Activated T-helper 17 cell treated with anti-CD3 and anti-CD28 coated beads, Interleukin-2, amount 50 U/mL, for 72 hours (primary cell): ENCODE results near the gene ZDHHC16. TPM values are rescaled to one million over a fixed set of nuclear protein-coding genes. Genes with fewer than 3 reads are reported as not detected.
"Not testable (repeated sequence)": the region's sequence is repeated elsewhere in the genome, so short reads cannot be mapped to it uniquely, and the experiment has no call there.

Experiments used
- ATAC-seq: fragments of 150-1000 bp; cut with Tn5 transposase; replicated peaks from 2 replicates; pipeline ENCODE4 v1.10.0; 2021; ENCODE audit warnings: mild to moderate bottlenecking, moderate library complexity
- H3K27ac Mint-ChIP-seq: one replicate; pipeline ENCODE4 v1.8.0; 2022; ENCODE audit warnings: mixed read lengths
- H3K27me3 Mint-ChIP-seq: one replicate; pipeline ENCODE4 v1.8.0; 2022; ENCODE audit warnings: mixed read lengths
- H3K36me3 Mint-ChIP-seq: one replicate; pipeline ENCODE4 v1.8.0; 2022; ENCODE audit warnings: low read depth, mild to moderate bottlenecking, mixed read lengths
- H3K4me1 Mint-ChIP-seq: one replicate; pipeline ENCODE4 v1.8.0; 2022; ENCODE audit warnings: mixed read lengths
- H3K4me3 Mint-ChIP-seq: one replicate; pipeline ENCODE4 v1.8.0; 2022; ENCODE audit warnings: mild to moderate bottlenecking, mixed read lengths
- H3K9me3 Mint-ChIP-seq: one replicate; pipeline ENCODE4 v1.8.0; 2022; ENCODE audit warnings: mixed read lengths
- total RNA-seq, 2 donors: library from RNA; stranded (reverse); gene quantifications; one replicate each; pipeline ENCODE4 v1.2.3, GENCODE V29; 2022

The ZDHHC16 gene
- total RNA-seq, 2 donors from 2014 or later, result 49.2 to 65.8 TPM

GRCh38 chr10:97454330-97455036, 8.5 kb downstream of the ZDHHC16 start:
- Mint-ChIP-seq H3K27me3 (no peaks in the 10 kb centered on the region), H3K4me3 (peak overlapping the region; percentile 66), H3K9me3 (no peaks in the 10 kb centered on the region), H3K36me3 (peaks cover 91% of the 10 kb centered on the region), H3K27ac (peak overlapping the region; percentile 96), H3K4me1 (peaks cover 34% of the 10 kb centered on the region)
- peak; percentile 78 for ATAC-seq

- Mint-ChIP-seq H3K27ac (peak overlapping the region; percentile 96), H3K9me3 (no peaks in the 10 kb centered on the region), H3K4me3 (no peak overlapping the region), H3K36me3 (peaks cover 97% of the 10 kb centered on the region), H3K27me3 (no peaks in the 10 kb centered on the region), H3K4me1 (peaks cover 25% of the 10 kb centered on the region)
- no peak for ATAC-seq
These were observed 10.2 kb downstream of the ZDHHC16 start for GRCh38 chr10:97456034-97456685.

GRCh38 chr10:97456686-97457065, 10.7 kb downstream of the ZDHHC16 start:
- Mint-ChIP-seq H3K4me3 (no peak overlapping the region), H3K9me3 (no peaks in the 10 kb centered on the region), H3K27me3 (no peaks in the 10 kb centered on the region), H3K4me1 (peaks cover 25% of the 10 kb centered on the region), H3K36me3 (peaks cover 100% of the 10 kb centered on the region), H3K27ac (peak overlapping the region; percentile 73)
- no peak for ATAC-seq

- Mint-ChIP-seq H3K4me3 (no peak overlapping the region), H3K27me3 (no peaks in the 10 kb centered on the region), H3K4me1 (peaks cover 21% of the 10 kb centered on the region), H3K36me3 (peaks cover 100% of the 10 kb centered on the region), H3K27ac (peak overlapping the region; percentile 53), H3K9me3 (no peaks in the 10 kb centered on the region)
- no peak for ATAC-seq
These were observed 13.1 kb downstream of the ZDHHC16 start for GRCh38 chr10:97459111-97459510.

GRCh38 chr10:97459933-97460332, 14.0 kb downstream of the ZDHHC16 start:
- H3K36me3 Mint-ChIP-seq, result peaks cover 100% of the 10 kb centered on the region
- H3K9me3 Mint-ChIP-seq, result no peaks in the 10 kb centered on the region
- no peaks in the 10 kb centered on the region for H3K27me3 Mint-ChIP-seq
- peak overlapping the region; percentile 53 for H3K27ac Mint-ChIP-seq
- ATAC-seq, result no peak
- H3K4me1 Mint-ChIP-seq, result peaks cover 15% of the 10 kb centered on the region
- no peak overlapping the region for H3K4me3 Mint-ChIP-seq

- peaks cover 100% of the 10 kb centered on the region for H3K36me3 Mint-ChIP-seq
- ATAC-seq, result no peak
- H3K4me3 Mint-ChIP-seq, result no peak overlapping the region
These were observed 16.3 kb downstream of the ZDHHC16 start for GRCh38 chr10:97462309-97462708.

GRCh38 chr10:97463363-97464132, 17.6 kb downstream of the ZDHHC16 start:
- peaks cover 7% of the 10 kb centered on the region for H3K4me1 Mint-ChIP-seq
- H3K4me3 Mint-ChIP-seq, result no peak overlapping the region
- H3K27ac Mint-ChIP-seq, result peak overlapping the region; percentile 76
- no peaks in the 10 kb centered on the region for H3K9me3 Mint-ChIP-seq
- H3K36me3 Mint-ChIP-seq, result peaks cover 100% of the 10 kb centered on the region
- ATAC-seq, result peak; percentile 64
- H3K27me3 Mint-ChIP-seq, result no peaks in the 10 kb centered on the region

More at GRCh38 chr10:97462309-97462708, 16.3 kb downstream of the ZDHHC16 start:
- Mint-ChIP-seq H3K27me3 (no peaks in the 10 kb centered on the region), H3K9me3 (no peaks in the 10 kb centered on the region), H3K4me1 (peaks cover 9% of the 10 kb centered on the region), H3K27ac (no peak overlapping the region)

- Mint-ChIP-seq H3K4me3 (no peak overlapping the region), H3K9me3 (no peaks in the 10 kb centered on the region), H3K27me3 (no peaks in the 10 kb centered on the region), H3K36me3 (peaks cover 100% of the 10 kb centered on the region), H3K27ac (peak overlapping the region; percentile 76), H3K4me1 (peaks cover 5% of the 10 kb centered on the region)
- ATAC-seq, result peak; percentile 5
These were observed 18.3 kb downstream of the ZDHHC16 start for GRCh38 chr10:97464226-97464625.

GRCh38 chr10:97465982-97466381, 20.0 kb downstream of the ZDHHC16 start:
- ATAC-seq, result no peak
- Mint-ChIP-seq H3K27me3 (no peaks in the 10 kb centered on the region), H3K9me3 (no peaks in the 10 kb centered on the region), H3K36me3 (peaks cover 100% of the 10 kb centered on the region), H3K27ac (no peak overlapping the region), H3K4me1 (peaks cover 5% of the 10 kb centered on the region), H3K4me3 (no peak overlapping the region)

- no peak for ATAC-seq
- Mint-ChIP-seq H3K4me3 (no peak overlapping the region), H3K36me3 (peaks cover 99% of the 10 kb centered on the region), H3K27me3 (no peaks in the 10 kb centered on the region), H3K4me1 (peaks cover 5% of the 10 kb centered on the region), H3K27ac (no peak overlapping the region), H3K9me3 (no peaks in the 10 kb centered on the region)
These were observed 20.8 kb downstream of the ZDHHC16 start for GRCh38 chr10:97466755-97467154.

- no peak for ATAC-seq
- peaks cover 99% of the 10 kb centered on the region for H3K36me3 Mint-ChIP-seq
- no peak overlapping the region for H3K4me3 Mint-ChIP-seq
- peak overlapping the region; percentile 20 for H3K27ac Mint-ChIP-seq
- no peaks in the 10 kb centered on the region for H3K9me3 Mint-ChIP-seq
- H3K27me3 Mint-ChIP-seq, result no peaks in the 10 kb centered on the region
- peaks cover 5% of the 10 kb centered on the region for H3K4me1 Mint-ChIP-seq
These were observed 22.2 kb downstream of the ZDHHC16 start for GRCh38 chr10:97468162-97468561.

- not testable (repeated sequence) for H3K9me3 Mint-ChIP-seq, H3K27me3 Mint-ChIP-seq, ATAC-seq, H3K4me1 Mint-ChIP-seq, H3K4me3 Mint-ChIP-seq
- H3K36me3 Mint-ChIP-seq, result peaks cover 99% of the 10 kb centered on the region
- peak overlapping the region; percentile 20 for H3K27ac Mint-ChIP-seq
These were observed 22.8 kb downstream of the ZDHHC16 start for GRCh38 chr10:97468781-97469180.

GRCh38 chr10:97474918-97475317, 28.9 kb downstream of the ZDHHC16 start:
- H3K36me3 Mint-ChIP-seq, result peaks cover 99% of the 10 kb centered on the region
- no peak overlapping the region for H3K4me3 Mint-ChIP-seq
- no peaks in the 10 kb centered on the region for H3K27me3 Mint-ChIP-seq
- H3K9me3 Mint-ChIP-seq, result no peaks in the 10 kb centered on the region
- no peak overlapping the region for H3K27ac Mint-ChIP-seq
- no peak for ATAC-seq
- no peaks in the 10 kb centered on the region for H3K4me1 Mint-ChIP-seq

- ATAC-seq, result no peak
- Mint-ChIP-seq H3K9me3 (no peaks in the 10 kb centered on the region), H3K4me1 (no peaks in the 10 kb centered on the region), H3K27me3 (no peaks in the 10 kb centered on the region), H3K4me3 (no peak overlapping the region), H3K36me3 (peaks cover 99% of the 10 kb centered on the region), H3K27ac (peak overlapping the region; percentile 12)
These were observed 30.1 kb downstream of the ZDHHC16 start for GRCh38 chr10:97475936-97476594.
